Endothelial cell of umbilical vein (primary cell): ENCODE results near the gene HOXC11. TPM values are rescaled to one million over a fixed set of nuclear protein-coding genes. Genes with fewer than 3 reads are reported as not detected.

Experiments used
- BruUV-seq: library from RNA; stranded (reverse); fragments of 400-500 nt; replicated peaks from 2 replicates; lab custom pipeline; 2021; lab: Mats Ljungman, UMichigan
- CTCF ChIA-PET: fragments of 300-600, 350-600 bp; sonication (Branson Sonifier 250); formaldehyde crosslinking; loops from one replicate; lab custom pipeline; 2021; ENCODE audit warnings: antibody characterized with exemption, inconsistent platforms; lab: Charles Lee
- POLR2A ChIA-PET: fragments of 300-600, 350-600 bp; sonication (Branson Sonifier 250); formaldehyde crosslinking; loops from one replicate; lab custom pipeline; 2021; ENCODE audit warnings: antibody characterized with exemption, inconsistent platforms; lab: Charles Lee
- DNase-seq: peaks from one replicate; pipeline ENCODE4 v3.0.0-alpha.2; 2011; ENCODE audit warnings: low read depth, low spot score
- FAIRE-seq: peaks from 2 replicates; lab custom pipeline; 2011; peaks lifted over from hg19 to GRCh38; lab: Jason Lieb, UNC
- H2AFZ ChIP-seq: 2 replicates; pipeline ENCODE4 v1.6.0; 2012; ENCODE audit warnings: low read depth, low read length, control low read depth, inconsistent platforms
- H3K27ac ChIP-seq: 2 replicates; pipeline ENCODE4 v1.5.1; 2011; ENCODE audit warnings: low read depth, mild to moderate bottlenecking, control low read depth, low read length, moderate library complexity; ENCODE audit not compliant: insufficient read depth
- H3K27me3 ChIP-seq, 2 experiments: 2 replicates each; pipeline versions ENCODE4 v1.6.0 to v1.6.1; 2011; ENCODE audit warnings: low read length in 2 of 2, mixed read lengths in 1 of 2; ENCODE audit not compliant: control insufficient read depth in 2 of 2, insufficient read depth in 2 of 2
- H3K36me3 ChIP-seq, 2 experiments: 2 replicates in 1 of 2; 3 replicates in 1 of 2; pipeline ENCODE4 v1.5.1; 2011; ENCODE audit warnings: low read length in 2 of 2, mild to moderate bottlenecking in 1 of 2, moderate library complexity in 1 of 2; ENCODE audit not compliant: control insufficient read depth in 2 of 2, insufficient read depth in 2 of 2; ENCODE audit errors: extremely low read depth in 1 of 2
- H3K4me1 ChIP-seq: 3 replicates; pipeline ENCODE4 v1.5.1; 2011; ENCODE audit warnings: mild to moderate bottlenecking, low read length; ENCODE audit not compliant: control insufficient read depth, insufficient read depth; ENCODE audit errors: extremely low read depth
- H3K4me2 ChIP-seq: 2 replicates; pipeline ENCODE4 v1.6.1; 2011; ENCODE audit warnings: low read length, control low read depth, mixed read lengths; ENCODE audit not compliant: insufficient read depth
- H3K4me3 ChIP-seq, 3 experiments: fragments of 200-600 bp in 1 of 3; sonication (generic), shearing (Covaris generic) in 1 of 3; replicated peaks in 1 of 3; 2 replicates each; pipeline ENCODE4 v1.5.1; 2011 to 2016; ENCODE audit warnings: control low read depth in 3 of 3, low read length in 3 of 3, mild to moderate bottlenecking in 2 of 3, inconsistent platforms in 1 of 3, low read depth in 1 of 3, moderate library complexity in 1 of 3; ENCODE audit not compliant: insufficient read depth in 1 of 3
- H3K79me2 ChIP-seq: 2 replicates; pipeline ENCODE4 v1.6.0; 2012; ENCODE audit warnings: low read length, inconsistent platforms; ENCODE audit not compliant: control insufficient read depth, insufficient read depth
- H3K9ac ChIP-seq: replicated peaks from 2 replicates; pipeline ENCODE3; 2011; ENCODE audit warnings: low read length, control low read depth; ENCODE audit not compliant: insufficient read depth; ENCODE audit errors: extremely low read depth
- H3K9me1 ChIP-seq: replicated peaks from 3 replicates; pipeline ENCODE4 v1.6.0; 2011; ENCODE audit warnings: mild to moderate bottlenecking, low read length; ENCODE audit not compliant: control insufficient read depth, insufficient read depth; ENCODE audit errors: extremely low read depth
- H3K9me3 ChIP-seq: replicated peaks from 2 replicates; pipeline ENCODE4 v1.5.1; 2012; ENCODE audit warnings: low read length, inconsistent platforms; ENCODE audit not compliant: control insufficient read depth, insufficient read depth
- H4K20me1 ChIP-seq: replicated peaks from 2 replicates; pipeline ENCODE3; 2011; ENCODE audit warnings: mild to moderate bottlenecking, low read length; ENCODE audit not compliant: control insufficient read depth, insufficient read depth; ENCODE audit errors: extremely low read depth
- EZH2 ChIP-seq: IDR thresholded peaks from 2 replicates; pipeline ENCODE4 v1.6.1; 2012; ENCODE audit warnings: borderline replicate concordance, low read depth, mild to moderate bottlenecking, moderate library complexity, low read length, inconsistent platforms; ENCODE audit not compliant: severe bottlenecking
- FOS ChIP-seq: IDR thresholded peaks from 2 replicates; pipeline ENCODE4 v1.6.1; 2011; ENCODE audit warnings: mild to moderate bottlenecking, low read length, moderate library complexity, borderline replicate concordance; ENCODE audit not compliant: insufficient read depth
- GATA2 ChIP-seq: IDR thresholded peaks from 2 replicates; pipeline ENCODE4 v1.7.0; 2011; ENCODE audit warnings: low read depth, mild to moderate bottlenecking, moderate library complexity, mixed read lengths, low read length; ENCODE audit not compliant: insufficient read length, insufficient read depth
- JUN ChIP-seq: IDR thresholded peaks from 2 replicates; pipeline ENCODE4 v1.6.1; 2011; ENCODE audit warnings: borderline replicate concordance, low read depth; ENCODE audit not compliant: insufficient read length, insufficient read depth
- MAX ChIP-seq: IDR thresholded peaks from 2 replicates; pipeline ENCODE4 v1.6.1; 2011; ENCODE audit not compliant: insufficient read depth, insufficient read length
- POLR2AphosphoS5 ChIP-seq: IDR thresholded peaks from 2 replicates; pipeline ENCODE4 v1.6.1; 2012; ENCODE audit warnings: low read depth, mild to moderate bottlenecking, control low read depth, low read length, moderate library complexity; ENCODE audit not compliant: insufficient read depth
- dilution Hi-C: fragments of 300-500 bp; cut with MboI; formaldehyde crosslinking; loops from one replicate; pipeline ENCODE4 v1.15.0; 2019; ENCODE audit warnings: low sequenced_read_pairs; ENCODE audit not compliant: extremely low pct_ligation_motif_present
- intact Hi-C: fragments of 100-400 bp; cut with micrococcal nuclease; formaldehyde crosslinking; loops from one replicate; pipeline ENCODE4 v1.10.0; 2022
- polyA plus RNA-seq, 4 experiments: library from polyadenylated mRNA; depleted of rRNA in 3 of 4; stranded (reverse) in 3 of 4; unstranded in 1 of 4; fragments of >200 nt; gene quantifications; 2 replicates each; pipeline versions ENCODE4 v1.2.1 to v1.2.3, GENCODE V29; 2011 to 2012; ENCODE audit warnings: missing spikeins in 1 of 4
- total RNA-seq: library from RNA; stranded (reverse); gene quantifications from 2 replicates; pipeline ENCODE4 v1.2.3, GENCODE V29; 2021

Gene HOXC11
- total and polyA plus RNA-seq, 2 donors (not counting 3 experiments of a cell fraction or from before 2014, with no cell fraction given), result not detected

GRCh38 chr12:53980104-53980801 lies 7.3 kb downstream of the HOXC11 start:
- DNase-seq (no peak), FAIRE-seq (no peak)
- dilution Hi-C loops (no loop called here), intact Hi-C loops (no loop called here)
- Histone ChIP-seq H3K4me3 (no peak overlapping the region), H3K36me3 (no peaks in the 10 kb centered on the region), H2AFZ (no peak overlapping the region), H3K4me1 (no peaks in the 10 kb centered on the region), H3K27ac (no peak overlapping the region), H3K79me2 (no peaks in the 10 kb centered on the region), H4K20me1 (no peaks in the 10 kb centered on the region), H3K27me3 (peaks cover 84 to 91% of the 10 kb centered on the region in 2 experiments), H3K4me2 (no peak overlapping the region), H3K9me3 (no peaks in the 10 kb centered on the region), H3K9ac (no peak overlapping the region), H3K9me1 (no peaks in the 10 kb centered on the region)
- TF ChIP-seq EZH2, result no peak
- TF ChIP-seq GATA2, result no peak
- TF ChIP-seq POLR2AphosphoS5, result no peak
- no peak for TF ChIP-seq MAX
- TF ChIP-seq FOS, result no peak
- TF ChIP-seq JUN, result no peak
- BruUV-seq, result no TSS peak
- ChIA-PET POLR2A (no interaction called here), CTCF (interaction anchor here (0.8 kb wide), 1 partner anchor 25 kb away, joined by 3 read pairs; no protein-coding TSS in a partner anchor)
